NOMO-1 (cell line): ENCODE measurements around the gene AARS2.
A peak's percentile ranks its signal among the peaks of the same experiment; 100 is the strongest.
"Not testable (repeated sequence)": the region's sequence is repeated elsewhere in the genome, so short reads cannot be mapped to it uniquely, and the experiment has no call there.

Experiments
- DNase-seq, 2 experiments: peaks; one replicate each; lab custom pipeline; 2025; ENCODE audit not compliant: unreplicated experiment in 2 of 2; lab: John Stamatoyannopoulos, UW

The AARS2 gene

GRCh38 chr6:44312901-44313788, at the start of gene AARS2:
AARS2 (minus strand) TSS chr6:44313347; CDS start chr6:44313323, 24 bp downstream.
- DNase-seq, result peak; percentile 77 to 80

GRCh38 chr6:44361947-44362346, 48.8 kb upstream of the AARS2 start:
- DNase-seq, result no peak

- no peak for DNase-seq
These were observed 46.8 kb upstream of the AARS2 start for GRCh38 chr6:44359973-44360372.

- no peak for DNase-seq
These were observed 43.3 kb upstream of the AARS2 start for GRCh38 chr6:44356487-44356886.

GRCh38 chr6:44355640-44356039, 42.5 kb upstream of the AARS2 start:
- DNase-seq, result no peak

- no peak for DNase-seq
These were observed 40.2 kb upstream of the AARS2 start for GRCh38 chr6:44353336-44353735.

GRCh38 chr6:44352259-44352658, 39.1 kb upstream of the AARS2 start:
- no peak for DNase-seq

- DNase-seq, result not testable (repeated sequence)
These were observed 37.5 kb upstream of the AARS2 start for GRCh38 chr6:44350650-44350994.

- DNase-seq, result no peak
These were observed 36.9 kb upstream of the AARS2 start for GRCh38 chr6:44349904-44350649.

GRCh38 chr6:44346818-44347217, 33.7 kb upstream of the AARS2 start:
- not testable (repeated sequence) for DNase-seq

- peak; percentile 8 to 17 for DNase-seq
These were observed 29.3 kb upstream of the AARS2 start, which contains the start of gene SPATS1 for GRCh38 chr6:44342489-44342888. SPATS1 (plus strand) TSS chr6:44342650; CDS start chr6:44343096, 446 bp downstream.

- peak; percentile 68 to 75 for DNase-seq
These were observed 28.9 kb upstream of the AARS2 start for GRCh38 chr6:44342052-44342451.

- DNase-seq, result no peak
These were observed 28.1 kb upstream of the AARS2 start for GRCh38 chr6:44341095-44341890.

GRCh38 chr6:44339763-44340625, 26.8 kb upstream of the AARS2 start:
- DNase-seq, result no peak

- DNase-seq, result no peak
These were observed 26.2 kb upstream of the AARS2 start for GRCh38 chr6:44339301-44339700.

GRCh38 chr6:44338228-44339122, 25.3 kb upstream of the AARS2 start:
- peak; percentile 66 to 73 for DNase-seq

- no peak for DNase-seq
These were observed 22.5 kb upstream of the AARS2 start for GRCh38 chr6:44335631-44336030.

- peak; percentile 65 to 67 for DNase-seq
These were observed 20.8 kb upstream of the AARS2 start for GRCh38 chr6:44333942-44334341.
